HepG2 (cell line): Measurements from ENCODE around the gene SLC17A9. TPM values are rescaled to one million over a fixed set of nuclear protein-coding genes. Genes with fewer than 3 reads are reported as not detected.
A peak's percentile ranks its signal among the peaks of the same experiment; 100 is the strongest.

Experiments used
- ARID2 ChIP-seq: sonication (generic); formaldehyde crosslinking; IDR thresholded peaks from 2 replicates; pipeline ENCODE4 v1.8.1; 2022; ENCODE audit warnings: mild to moderate bottlenecking, missing genetic modification reagents, borderline replicate concordance
- CHCHD3 ChIP-seq: sonication (generic); formaldehyde crosslinking; IDR thresholded peaks from 2 replicates; pipeline ENCODE4 v1.8.0; 2022; ENCODE audit warnings: mild to moderate bottlenecking, missing genetic modification reagents, moderate library complexity
- FOXA1 ChIP-seq, 2 experiments: fragments of 450-650 bp in 1 of 2; sonication (generic) in 1 of 2; formaldehyde crosslinking in 1 of 2; IDR thresholded peaks; 2 replicates each; pipeline versions ENCODE4 v1.4.0 to v1.6.1; 2016 to 2020; ENCODE audit warnings: missing genetic modification reagents in 1 of 2
- MTA1 ChIP-seq: sonication (generic); formaldehyde crosslinking; IDR thresholded peaks from 2 replicates; pipeline ENCODE4 v1.4.0; 2020; ENCODE audit warnings: missing genetic modification reagents, mild to moderate bottlenecking, borderline replicate concordance
- NCOR1 ChIP-seq: fragments of 200-600 bp; sonication (generic); IDR thresholded peaks from 2 replicates; pipeline ENCODE4 v1.7.0; 2017; ENCODE audit warnings: antibody characterized with exemption, low read length, borderline replicate concordance
- NKX3-1 ChIP-seq: sonication (generic); formaldehyde crosslinking; IDR thresholded peaks from 2 replicates; pipeline ENCODE4 v1.5.0; 2020; ENCODE audit warnings: missing genetic modification reagents
- RARA ChIP-seq: IDR thresholded peaks from 2 replicates; pipeline ENCODE4 v1.6.1; 2016; ENCODE audit warnings: missing genetic modification reagents, missing compliant biosample characterization
- RARG ChIP-seq: sonication (generic); formaldehyde crosslinking; IDR thresholded peaks from 2 replicates; pipeline ENCODE4 v1.4.0; 2020; ENCODE audit warnings: low read depth, mild to moderate bottlenecking, missing genetic modification reagents
- SCMH1 ChIP-seq: sonication (generic); formaldehyde crosslinking; IDR thresholded peaks from 2 replicates; pipeline ENCODE4 v1.9.0; 2021; ENCODE audit warnings: missing genetic modification reagents, mild to moderate bottlenecking, borderline replicate concordance
- SETDB1 ChIP-seq: sonication (generic); formaldehyde crosslinking; IDR thresholded peaks from 2 replicates; pipeline ENCODE4 v1.5.1; 2020; ENCODE audit warnings: missing genetic modification reagents, mild to moderate bottlenecking, borderline replicate concordance
- SMC3 ChIP-seq: IDR thresholded peaks from 2 replicates; pipeline ENCODE4 v1.6.1; 2011; ENCODE audit warnings: low read length, improper control_type of control experiment
- SRY ChIP-seq: sonication (generic); formaldehyde crosslinking; IDR thresholded peaks from 2 replicates; pipeline ENCODE4 v1.8.0; 2022; ENCODE audit warnings: mild to moderate bottlenecking, missing genetic modification reagents
- STAG1 ChIP-seq: sonication (generic); formaldehyde crosslinking; IDR thresholded peaks from 2 replicates; pipeline ENCODE4 v1.4.0; 2020; ENCODE audit warnings: missing genetic modification reagents
- TARDBP ChIP-seq: sonication (generic); formaldehyde crosslinking; IDR thresholded peaks from 2 replicates; pipeline ENCODE4 v1.8.0; 2022; ENCODE audit warnings: mild to moderate bottlenecking, missing genetic modification reagents
- ZNF101 ChIP-seq: sonication (generic); formaldehyde crosslinking; IDR thresholded peaks from 2 replicates; pipeline ENCODE4 v1.4.0; 2020; ENCODE audit warnings: mild to moderate bottlenecking, low read depth, missing genetic modification reagents, borderline replicate concordance
- ZNF136 ChIP-seq: sonication (generic); formaldehyde crosslinking; IDR thresholded peaks from 2 replicates; pipeline ENCODE4 v1.8.1; 2022; ENCODE audit warnings: low read depth, mild to moderate bottlenecking, moderate library complexity, missing genetic modification reagents
- ZNF382 ChIP-seq: sonication (generic); formaldehyde crosslinking; IDR thresholded peaks from 2 replicates; pipeline ENCODE4 v1.5.0; 2020; ENCODE audit warnings: missing genetic modification reagents, mild to moderate bottlenecking, borderline replicate concordance
- ZNF615 ChIP-seq: sonication (generic); formaldehyde crosslinking; IDR thresholded peaks from 2 replicates; pipeline ENCODE4 v1.5.0; 2020; ENCODE audit warnings: mild to moderate bottlenecking, missing genetic modification reagents, borderline replicate concordance
- ZNF7 ChIP-seq: IDR thresholded peaks from 2 replicates; pipeline ENCODE4 v1.6.1; 2016; ENCODE audit warnings: missing biosample characterization, missing genetic modification reagents
- ZNF841 ChIP-seq: sonication (generic); formaldehyde crosslinking; IDR thresholded peaks from 2 replicates; pipeline ENCODE4 v1.8.1; 2023; ENCODE audit warnings: missing genetic modification reagents, borderline replicate concordance
- polyA plus RNA-seq, 8 experiments: library from polyadenylated mRNA; depleted of rRNA in 3 of 8; stranded (reverse) in 7 of 8; unstranded in 1 of 8; fragments of >200 nt; fragmentation: Illumina TruSeq in 4 of 8; extraction: Trizol in 4 of 8; gene quantifications; 2 replicates each; pipeline versions ENCODE4 v1.2.1 to v1.2.3, GENCODE V29; 2011 to 2016; ENCODE audit warnings: low read depth in 4 of 8, missing spikeins in 1 of 8, mixed read lengths in 1 of 8; ENCODE audit not compliant: insufficient read depth in 1 of 8
- total RNA-seq, 5 experiments: library from RNA; depleted of rRNA; stranded (reverse); fragments of >200 nt; fragmentation: Illumina TruSeq; extraction: Trizol; gene quantifications; 2 replicates each; pipeline ENCODE4 v1.2.3, GENCODE V29; 2016; ENCODE audit warnings: low read depth in 1 of 5
- TF ChIP-seq, protein P1 (sequence below): IDR thresholded peaks from 2 replicates; pipeline ENCODE4 v1.6.1; 2016; ENCODE audit warnings: low read depth, missing genetic modification reagents, missing compliant biosample characterization
- TF ChIP-seq, protein P2 (sequence below): sonication (generic); formaldehyde crosslinking; IDR thresholded peaks from 2 replicates; pipeline ENCODE4 v1.4.0; 2020; ENCODE audit warnings: missing genetic modification reagents

The SLC17A9 gene
- total and polyA plus RNA-seq, 2 of the 13 experiments (the other 11 are each of a cell fraction or from before 2014, with no cell fraction given): 110 to 191 TPM

DNA sequence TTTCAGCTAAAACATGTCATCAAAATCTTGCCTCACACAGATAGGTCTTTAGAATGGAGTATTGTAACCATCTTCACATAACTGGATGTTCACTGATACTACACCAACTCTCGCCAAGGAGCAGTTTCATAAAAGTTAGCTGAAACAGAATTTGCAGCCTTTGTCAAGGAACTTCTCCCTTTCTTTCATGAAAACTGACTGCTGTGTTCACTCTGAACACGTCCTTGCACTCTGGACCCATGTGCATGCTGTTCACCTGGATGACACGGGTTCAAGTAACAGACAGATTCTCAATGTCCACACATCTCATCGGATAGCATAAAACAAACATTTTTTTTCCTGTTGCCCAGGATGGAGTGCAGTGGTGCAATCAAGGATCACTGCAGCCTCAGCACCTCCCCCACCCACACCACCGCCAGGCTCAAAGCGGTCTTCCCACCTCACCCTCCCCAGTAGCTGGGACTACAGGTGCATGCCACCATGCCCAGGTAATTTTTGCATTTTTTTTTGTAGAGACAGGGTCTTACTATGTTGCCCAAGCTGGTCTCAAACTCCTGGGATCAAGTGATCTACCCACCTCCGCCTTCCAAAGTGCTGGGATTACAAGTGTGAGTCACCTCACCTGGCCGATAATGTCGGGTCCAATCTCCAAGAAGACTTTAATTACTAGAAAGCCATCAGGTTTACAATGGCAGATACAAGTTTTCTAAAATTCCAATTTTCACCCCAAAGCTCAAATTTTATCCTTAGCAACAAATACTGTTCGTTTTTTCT is 35.6 kb upstream of the SLC17A9 start (continued):
- TF ChIP-seq ZNF7 (CRISPR knock-in tag) (no peak), FOXA1 (IDR thresholded peaks at IDR 0.05) (no peak), FOXA1 (CRISPR knock-in tag; IDR thresholded peaks at IDR 0.05) (peak; percentile 95), RARG (no peak), SMC3 (no peak), ZNF136 (CRISPR knock-in tag) (0 out of 2 replicates have a peak, but pooled peaks have one; percentile 50), SRY (CRISPR knock-in tag) (no peak; the same call in 1 of the 2 replicates), ZNF101 (CRISPR knock-in tag) (0 out of 2 replicates have a peak, but pooled peaks have one; percentile 82), ARID2 (CRISPR knock-in tag) (peak; percentile 97), NCOR1 (peak; percentile 99), MTA1 (CRISPR knock-in tag) (peak; percentile 99), ZNF841 (CRISPR knock-in tag) (no peak), CHCHD3 (peak; percentile 78; the same call in 1 of the 2 replicates), SETDB1 (CRISPR knock-in tag) (no peak), ZNF382 (CRISPR knock-in tag) (no peak), ZNF615 (CRISPR knock-in tag) (no peak), STAG1 (0 out of 2 replicates have a peak, but pooled peaks have one; percentile 5), NKX3-1 (CRISPR knock-in tag) (peak; percentile 57; the same call in 1 of the 2 replicates), RARA (CRISPR knock-in tag) (peak; percentile 97), TARDBP (CRISPR knock-in tag) (peak; percentile 99), SCMH1 (CRISPR knock-in tag) (no peak)
- TF ChIP-seq, protein P1, sequence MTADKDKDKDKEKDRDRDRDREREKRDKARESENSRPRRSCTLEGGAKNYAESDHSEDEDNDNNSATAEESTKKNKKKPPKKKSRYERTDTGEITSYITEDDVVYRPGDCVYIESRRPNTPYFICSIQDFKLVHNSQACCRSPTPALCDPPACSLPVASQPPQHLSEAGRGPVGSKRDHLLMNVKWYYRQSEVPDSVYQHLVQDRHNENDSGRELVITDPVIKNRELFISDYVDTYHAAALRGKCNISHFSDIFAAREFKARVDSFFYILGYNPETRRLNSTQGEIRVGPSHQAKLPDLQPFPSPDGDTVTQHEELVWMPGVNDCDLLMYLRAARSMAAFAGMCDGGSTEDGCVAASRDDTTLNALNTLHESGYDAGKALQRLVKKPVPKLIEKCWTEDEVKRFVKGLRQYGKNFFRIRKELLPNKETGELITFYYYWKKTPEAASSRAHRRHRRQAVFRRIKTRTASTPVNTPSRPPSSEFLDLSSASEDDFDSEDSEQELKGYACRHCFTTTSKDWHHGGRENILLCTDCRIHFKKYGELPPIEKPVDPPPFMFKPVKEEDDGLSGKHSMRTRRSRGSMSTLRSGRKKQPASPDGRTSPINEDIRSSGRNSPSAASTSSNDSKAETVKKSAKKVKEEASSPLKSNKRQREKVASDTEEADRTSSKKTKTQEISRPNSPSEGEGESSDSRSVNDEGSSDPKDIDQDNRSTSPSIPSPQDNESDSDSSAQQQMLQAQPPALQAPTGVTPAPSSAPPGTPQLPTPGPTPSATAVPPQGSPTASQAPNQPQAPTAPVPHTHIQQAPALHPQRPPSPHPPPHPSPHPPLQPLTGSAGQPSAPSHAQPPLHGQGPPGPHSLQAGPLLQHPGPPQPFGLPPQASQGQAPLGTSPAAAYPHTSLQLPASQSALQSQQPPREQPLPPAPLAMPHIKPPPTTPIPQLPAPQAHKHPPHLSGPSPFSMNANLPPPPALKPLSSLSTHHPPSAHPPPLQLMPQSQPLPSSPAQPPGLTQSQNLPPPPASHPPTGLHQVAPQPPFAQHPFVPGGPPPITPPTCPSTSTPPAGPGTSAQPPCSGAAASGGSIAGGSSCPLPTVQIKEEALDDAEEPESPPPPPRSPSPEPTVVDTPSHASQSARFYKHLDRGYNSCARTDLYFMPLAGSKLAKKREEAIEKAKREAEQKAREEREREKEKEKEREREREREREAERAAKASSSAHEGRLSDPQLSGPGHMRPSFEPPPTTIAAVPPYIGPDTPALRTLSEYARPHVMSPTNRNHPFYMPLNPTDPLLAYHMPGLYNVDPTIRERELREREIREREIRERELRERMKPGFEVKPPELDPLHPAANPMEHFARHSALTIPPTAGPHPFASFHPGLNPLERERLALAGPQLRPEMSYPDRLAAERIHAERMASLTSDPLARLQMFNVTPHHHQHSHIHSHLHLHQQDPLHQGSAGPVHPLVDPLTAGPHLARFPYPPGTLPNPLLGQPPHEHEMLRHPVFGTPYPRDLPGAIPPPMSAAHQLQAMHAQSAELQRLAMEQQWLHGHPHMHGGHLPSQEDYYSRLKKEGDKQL: peak; percentile 84; the same call in 1 of the 2 replicates
- TF ChIP-seq, protein P2, sequence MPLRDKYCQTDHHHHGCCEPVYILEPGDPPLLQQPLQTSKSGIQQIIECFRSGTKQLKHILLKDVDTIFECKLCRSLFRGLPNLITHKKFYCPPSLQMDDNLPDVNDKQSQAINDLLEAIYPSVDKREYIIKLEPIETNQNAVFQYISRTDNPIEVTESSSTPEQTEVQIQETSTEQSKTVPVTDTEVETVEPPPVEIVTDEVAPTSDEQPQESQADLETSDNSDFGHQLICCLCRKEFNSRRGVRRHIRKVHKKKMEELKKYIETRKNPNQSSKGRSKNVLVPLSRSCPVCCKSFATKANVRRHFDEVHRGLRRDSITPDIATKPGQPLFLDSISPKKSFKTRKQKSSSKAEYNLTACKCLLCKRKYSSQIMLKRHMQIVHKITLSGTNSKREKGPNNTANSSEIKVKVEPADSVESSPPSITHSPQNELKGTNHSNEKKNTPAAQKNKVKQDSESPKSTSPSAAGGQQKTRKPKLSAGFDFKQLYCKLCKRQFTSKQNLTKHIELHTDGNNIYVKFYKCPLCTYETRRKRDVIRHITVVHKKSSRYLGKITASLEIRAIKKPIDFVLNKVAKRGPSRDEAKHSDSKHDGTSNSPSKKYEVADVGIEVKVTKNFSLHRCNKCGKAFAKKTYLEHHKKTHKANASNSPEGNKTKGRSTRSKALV (CRISPR knock-in tag): 0 out of 2 replicates have a peak, but pooled peaks have one; percentile 57
